ENCODE data around the gene DPEP2. TPM values are rescaled to one million over a fixed set of nuclear protein-coding genes. Genes with fewer than 3 reads are reported as not detected.

DPEP2 gene
- total RNA-seq, 1 experiment from 2014 or later = not detected

DNA sequence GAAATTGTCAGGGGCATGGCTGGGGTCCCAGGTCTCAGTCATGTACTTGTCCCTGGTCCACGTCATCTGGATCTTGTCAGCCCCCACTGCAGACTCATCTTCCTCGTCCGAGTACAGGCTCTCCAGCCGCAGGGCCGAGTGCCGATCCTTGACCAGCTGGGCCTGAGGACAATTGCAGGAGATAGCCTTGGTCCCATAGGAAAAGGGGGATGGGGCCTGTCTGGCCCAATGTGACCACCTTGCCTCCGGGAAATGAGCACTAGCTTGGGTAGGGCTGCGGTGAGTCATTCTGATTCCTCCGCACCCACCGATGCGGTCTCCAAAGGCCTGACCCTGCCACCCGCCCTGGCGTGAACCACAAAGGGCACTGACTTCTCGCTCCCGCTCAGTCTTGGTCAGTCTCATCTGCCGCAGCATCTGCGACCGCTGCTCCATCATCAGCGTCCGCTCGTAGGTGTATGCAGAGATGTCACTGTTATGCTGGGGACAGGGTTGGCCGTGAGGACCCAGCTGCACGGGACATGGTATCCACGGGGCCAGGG lies 53.8 kb downstream of the DPEP2 start:
- DNase-seq (ENCODE audit: low read depth, low spot score) (no peak), ATAC-seq (no peak)
- H3K27ac ChIP-seq (ENCODE audit: low read depth, low read length) = no peak overlapping the region
- no peaks in the 10 kb centered on the region for H3K9me2 ChIP-seq (ENCODE audit: insufficient read depth)
- CTCF ChIA-PET = interaction anchor here (0.6 to 1.6 kb wide), 2 partner anchors 10 to 95 kb away, joined by 3 read pairs; no protein-coding TSS in a partner anchor
- H3K79me2 ChIP-seq (ENCODE audit: insufficient read depth, low read length) = no peaks in the 10 kb centered on the region
- no peaks in the 10 kb centered on the region for H3K9me3 ChIP-seq (ENCODE audit: control insufficient read depth in 1 of 2, insufficient read depth in 1 of 2, low read depth in 1 of 2, low read length in 2 of 2)
- intact Hi-C loops (cut with micrococcal nuclease) = no loop called here
- BruUV-seq (replicated peaks) = TSS peak; percentile 19
- no peak overlapping the region for H2AFZ ChIP-seq (ENCODE audit: low read depth, low read length, poor library complexity, severe bottlenecking)
- H3K4me2 ChIP-seq (ENCODE audit: low read length) = no peak overlapping the region
- no peak overlapping the region for H3K9ac ChIP-seq (ENCODE audit: low read length)
- H4K20me1 ChIP-seq (ENCODE audit: insufficient read depth) = no peaks in the 10 kb centered on the region
- peaks cover 4 to 16% of the 10 kb centered on the region in 2 experiments; a peak in 2 of 4 replicates for H3K36me3 ChIP-seq (ENCODE audit: control insufficient read depth in 1 of 2, insufficient read depth in 2 of 2, low read length in 2 of 2)
- TF ChIP-seq, protein P1, sequence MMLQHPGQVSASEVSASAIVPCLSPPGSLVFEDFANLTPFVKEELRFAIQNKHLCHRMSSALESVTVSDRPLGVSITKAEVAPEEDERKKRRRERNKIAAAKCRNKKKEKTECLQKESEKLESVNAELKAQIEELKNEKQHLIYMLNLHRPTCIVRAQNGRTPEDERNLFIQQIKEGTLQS (IDR thresholded peaks at IDR 0.05) = no peak
- no peak for TF ChIP-seq SP1 (IDR thresholded peaks at IDR 0.05; ENCODE audit: low read depth)
- TF ChIP-seq, protein P2, sequence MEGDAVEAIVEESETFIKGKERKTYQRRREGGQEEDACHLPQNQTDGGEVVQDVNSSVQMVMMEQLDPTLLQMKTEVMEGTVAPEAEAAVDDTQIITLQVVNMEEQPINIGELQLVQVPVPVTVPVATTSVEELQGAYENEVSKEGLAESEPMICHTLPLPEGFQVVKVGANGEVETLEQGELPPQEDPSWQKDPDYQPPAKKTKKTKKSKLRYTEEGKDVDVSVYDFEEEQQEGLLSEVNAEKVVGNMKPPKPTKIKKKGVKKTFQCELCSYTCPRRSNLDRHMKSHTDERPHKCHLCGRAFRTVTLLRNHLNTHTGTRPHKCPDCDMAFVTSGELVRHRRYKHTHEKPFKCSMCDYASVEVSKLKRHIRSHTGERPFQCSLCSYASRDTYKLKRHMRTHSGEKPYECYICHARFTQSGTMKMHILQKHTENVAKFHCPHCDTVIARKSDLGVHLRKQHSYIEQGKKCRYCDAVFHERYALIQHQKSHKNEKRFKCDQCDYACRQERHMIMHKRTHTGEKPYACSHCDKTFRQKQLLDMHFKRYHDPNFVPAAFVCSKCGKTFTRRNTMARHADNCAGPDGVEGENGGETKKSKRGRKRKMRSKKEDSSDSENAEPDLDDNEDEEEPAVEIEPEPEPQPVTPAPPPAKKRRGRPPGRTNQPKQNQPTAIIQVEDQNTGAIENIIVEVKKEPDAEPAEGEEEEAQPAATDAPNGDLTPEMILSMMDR (IDR thresholded peaks at IDR 0.05 in 2 of 3, conservative IDR thresholded peaks at IDR 0.05 in 1 of 3; ENCODE audit: borderline replicate concordance in 1 of 3, insufficient read depth in 1 of 3, low read depth in 2 of 3, low read length in 2 of 3) = no peak
- no peak for TF ChIP-seq ZNF274 (IDR thresholded peaks at IDR 0.05; ENCODE audit: low read depth, low read length)
- no peak for TF ChIP-seq POLR2AphosphoS5 (IDR thresholded peaks at IDR 0.05; ENCODE audit: low read depth, low read length)
- TF ChIP-seq, protein P3, sequence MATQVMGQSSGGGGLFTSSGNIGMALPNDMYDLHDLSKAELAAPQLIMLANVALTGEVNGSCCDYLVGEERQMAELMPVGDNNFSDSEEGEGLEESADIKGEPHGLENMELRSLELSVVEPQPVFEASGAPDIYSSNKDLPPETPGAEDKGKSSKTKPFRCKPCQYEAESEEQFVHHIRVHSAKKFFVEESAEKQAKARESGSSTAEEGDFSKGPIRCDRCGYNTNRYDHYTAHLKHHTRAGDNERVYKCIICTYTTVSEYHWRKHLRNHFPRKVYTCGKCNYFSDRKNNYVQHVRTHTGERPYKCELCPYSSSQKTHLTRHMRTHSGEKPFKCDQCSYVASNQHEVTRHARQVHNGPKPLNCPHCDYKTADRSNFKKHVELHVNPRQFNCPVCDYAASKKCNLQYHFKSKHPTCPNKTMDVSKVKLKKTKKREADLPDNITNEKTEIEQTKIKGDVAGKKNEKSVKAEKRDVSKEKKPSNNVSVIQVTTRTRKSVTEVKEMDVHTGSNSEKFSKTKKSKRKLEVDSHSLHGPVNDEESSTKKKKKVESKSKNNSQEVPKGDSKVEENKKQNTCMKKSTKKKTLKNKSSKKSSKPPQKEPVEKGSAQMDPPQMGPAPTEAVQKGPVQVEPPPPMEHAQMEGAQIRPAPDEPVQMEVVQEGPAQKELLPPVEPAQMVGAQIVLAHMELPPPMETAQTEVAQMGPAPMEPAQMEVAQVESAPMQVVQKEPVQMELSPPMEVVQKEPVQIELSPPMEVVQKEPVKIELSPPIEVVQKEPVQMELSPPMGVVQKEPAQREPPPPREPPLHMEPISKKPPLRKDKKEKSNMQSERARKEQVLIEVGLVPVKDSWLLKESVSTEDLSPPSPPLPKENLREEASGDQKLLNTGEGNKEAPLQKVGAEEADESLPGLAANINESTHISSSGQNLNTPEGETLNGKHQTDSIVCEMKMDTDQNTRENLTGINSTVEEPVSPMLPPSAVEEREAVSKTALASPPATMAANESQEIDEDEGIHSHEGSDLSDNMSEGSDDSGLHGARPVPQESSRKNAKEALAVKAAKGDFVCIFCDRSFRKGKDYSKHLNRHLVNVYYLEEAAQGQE (IDR thresholded peaks at IDR 0.05; ENCODE audit: low read depth) = no peak
- no peak for TF ChIP-seq FOSL1 (IDR thresholded peaks at IDR 0.05; ENCODE audit: low read depth)
- TF ChIP-seq POLR2A (IDR thresholded peaks at IDR 0.05; ENCODE audit: borderline replicate concordance, extremely low read depth, insufficient read depth, insufficient read length) = no peak
- TF ChIP-seq, protein P4, sequence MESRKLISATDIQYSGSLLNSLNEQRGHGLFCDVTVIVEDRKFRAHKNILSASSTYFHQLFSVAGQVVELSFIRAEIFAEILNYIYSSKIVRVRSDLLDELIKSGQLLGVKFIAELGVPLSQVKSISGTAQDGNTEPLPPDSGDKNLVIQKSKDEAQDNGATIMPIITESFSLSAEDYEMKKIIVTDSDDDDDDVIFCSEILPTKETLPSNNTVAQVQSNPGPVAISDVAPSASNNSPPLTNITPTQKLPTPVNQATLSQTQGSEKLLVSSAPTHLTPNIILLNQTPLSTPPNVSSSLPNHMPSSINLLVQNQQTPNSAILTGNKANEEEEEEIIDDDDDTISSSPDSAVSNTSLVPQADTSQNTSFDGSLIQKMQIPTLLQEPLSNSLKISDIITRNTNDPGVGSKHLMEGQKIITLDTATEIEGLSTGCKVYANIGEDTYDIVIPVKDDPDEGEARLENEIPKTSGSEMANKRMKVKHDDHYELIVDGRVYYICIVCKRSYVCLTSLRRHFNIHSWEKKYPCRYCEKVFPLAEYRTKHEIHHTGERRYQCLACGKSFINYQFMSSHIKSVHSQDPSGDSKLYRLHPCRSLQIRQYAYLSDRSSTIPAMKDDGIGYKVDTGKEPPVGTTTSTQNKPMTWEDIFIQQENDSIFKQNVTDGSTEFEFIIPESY (IDR thresholded peaks at IDR 0.05; ENCODE audit: extremely low read depth, insufficient replicate concordance, low read length) = no peak
- TF ChIP-seq SIN3A (IDR thresholded peaks at IDR 0.05; ENCODE audit: low read depth) = no peak
- no peak for TF ChIP-seq EGR1 (IDR thresholded peaks at IDR 0.05; ENCODE audit: low read depth)
- TF ChIP-seq EZH2phosphoT487 (IDR thresholded peaks at IDR 0.05; ENCODE audit: borderline replicate concordance) = no peak
- TF ChIP-seq CEBPB (IDR thresholded peaks at IDR 0.05; ENCODE audit: low read depth) = no peak
- no peak for TF ChIP-seq RAD21 (IDR thresholded peaks at IDR 0.05; ENCODE audit: low read depth)
- TF ChIP-seq EZH2 (IDR thresholded peaks at IDR 0.05) = no peak
- no peak for TF ChIP-seq YY1 (IDR thresholded peaks at IDR 0.05; ENCODE audit: extremely low read depth, insufficient replicate concordance, low read depth, low read length)
- H3K27me3 ChIP-seq (ENCODE audit: insufficient read depth, low read length) = no peaks in the 10 kb centered on the region
- H3K4me1 ChIP-seq (ENCODE audit: control insufficient read depth in 1 of 2, insufficient read depth in 2 of 2, low read length in 2 of 2) = peaks cover 0 to 11% of the 10 kb centered on the region in 2 experiments; a peak in 2 of 4 replicates
- RAD21 ChIA-PET (ENCODE audit: low non-redundant PET in 1 of 2, low total read pairs in 2 of 2, uncharacterized antibody in 2 of 2, unreplicated experiment in 2 of 2) = no interaction called here
- H3K4me3 ChIP-seq (replicated peaks in 1 of 2; ENCODE audit: low read depth in 1 of 2, low read length in 2 of 2) = no peak overlapping the region
- POLR2A ChIA-PET = interaction anchor here (0.9 kb wide), 1 partner anchor 10 kb away, joined by 3 read pairs; no protein-coding TSS in a partner anchor
